ENCODE results near the gene UCK2. TPM values are rescaled to one million over a fixed set of nuclear protein-coding genes. Genes with fewer than 3 reads are reported as not detected.

The UCK2 gene
- total and polyA plus RNA-seq, 2 of the 8 experiments (the other 6 are each of a cell fraction or from before 2014, with no cell fraction given) = 103 to 109 TPM

DNA sequence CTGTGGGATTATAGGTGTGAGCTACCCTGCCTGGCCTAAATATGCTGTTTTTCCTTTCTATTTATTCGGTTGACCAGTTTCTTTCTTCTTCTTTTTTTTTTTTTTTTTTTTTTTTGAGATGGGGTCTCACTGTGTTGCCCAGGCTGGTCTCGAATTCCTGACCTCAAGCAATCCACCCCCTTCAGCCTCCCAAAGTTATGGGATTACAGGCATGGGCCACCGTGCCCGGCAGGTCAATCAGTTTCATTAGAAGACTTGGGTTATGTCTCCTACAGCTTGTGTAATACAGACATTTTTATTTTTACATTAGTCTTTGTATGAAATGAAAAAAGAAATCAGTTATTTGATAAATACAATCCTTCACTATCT is 61.1 kb downstream of the UCK2 start:
- Histone ChIP-seq H3K23ac (ENCODE audit: insufficient read length) (no peak overlapping the region), H4K20me1 (replicated peaks in 1 of 2; ENCODE audit: control insufficient read depth in 1 of 2, insufficient read depth in 2 of 2, low read length in 2 of 2) (peaks cover 20 to 28% of the 10 kb centered on the region in 2 experiments), H2BK20ac (ENCODE audit: low read length) (no peak overlapping the region), H3K9ac (replicated peaks in 1 of 4; ENCODE audit: extremely low read depth in 1 of 4, low read depth in 3 of 4, low read length in 3 of 4) (no peak overlapping the region), H3K9me3 (ENCODE audit: insufficient read depth in 2 of 2, low read depth in 1 of 2, low read length in 1 of 2) (no peaks in the 10 kb centered on the region), H3K56ac (replicated peaks; ENCODE audit: insufficient read length, low read depth, low read length) (no peak overlapping the region), H3K27me3 (replicated peaks in 1 of 4; ENCODE audit: control insufficient read depth in 3 of 4, extremely low read depth in 1 of 4, insufficient read depth in 3 of 4, low read length in 3 of 4) (no peaks in the 10 kb centered on the region), H3K4ac (replicated peaks; ENCODE audit: insufficient read length, low read depth, low read length) (no peak overlapping the region), H3K14ac (ENCODE audit: insufficient read length) (no peak overlapping the region), H2BK15ac (ENCODE audit: low read length) (no peak overlapping the region), H3K79me1 (ENCODE audit: low read depth, low read length) (peaks cover 18% of the 10 kb centered on the region), H2AFZ (ENCODE audit: low read length) (no peak overlapping the region), H4K5ac (ENCODE audit: insufficient read length, low read depth, low read length) (no peak overlapping the region), H2BK5ac (ENCODE audit: low read depth, low read length) (no peak overlapping the region), H4K91ac (replicated peaks; ENCODE audit: insufficient read length, low read length) (no peak overlapping the region), H3K4me3 (ENCODE audit: extremely low read depth in 1 of 4, insufficient read depth in 2 of 4, low read depth in 3 of 4, low read length in 4 of 4) (no peak overlapping the region), H3K4me1 (replicated peaks in 1 of 4; ENCODE audit: control insufficient read depth in 3 of 4, insufficient read depth in 4 of 4, low read length in 3 of 4) (peaks cover 0 to 8% (median 2%) of the 10 kb centered on the region in 4 experiments; a peak in 2 of 7 replicates), H3K79me2 (ENCODE audit: control insufficient read depth in 1 of 2, insufficient read depth in 2 of 2, low read length in 2 of 2) (peaks cover 15 to 86% of the 10 kb centered on the region in 2 experiments), H3K23me2 (ENCODE audit: low read depth, low read length) (no peaks in the 10 kb centered on the region), H3K18ac (ENCODE audit: extremely low read depth, low read length) (no peak overlapping the region), H2BK120ac (replicated peaks; ENCODE audit: low read depth, low read length) (no peak overlapping the region), H3K36me3 (ENCODE audit: control insufficient read depth in 2 of 4, insufficient read depth in 4 of 4, low read length in 3 of 4) (peaks cover 3 to 24% (median 16%) of the 10 kb centered on the region in 4 experiments; a peak in 6 of 8 replicates), H3K4me2 (ENCODE audit: insufficient read depth in 1 of 2, low read depth in 2 of 2, low read length in 2 of 2) (no peak overlapping the region), H2BK12ac (ENCODE audit: low read depth, low read length) (no peak overlapping the region), H3K27ac (ENCODE audit: low read depth, low read length) (no peak overlapping the region), H2AK5ac (ENCODE audit: low read depth, low read length) (no peak overlapping the region), H4K8ac (ENCODE audit: extremely low read depth, insufficient read depth, low read length) (no peak overlapping the region)
- WGBS, 2 experiments (ENCODE audit: extremely low coverage in 1 of 2, insufficient coverage in 1 of 2, insufficient read length in 1 of 2, insufficient replicate concordance in 2 of 2, low coverage in 1 of 2, low lambda C conversion rate in 2 of 2, missing lambda C conversion rate in 1 of 2) = 85% methylated on average over 4 of the region's 4 CpGs; no CpG with 5 or more reads in 1 of the 2 experiments
- TF ChIP-seq TAF7 (optimal IDR thresholded peaks at IDR 0.05; ENCODE audit: borderline replicate concordance, low read depth, low read length) (no peak), MAFK (IDR thresholded peaks at IDR 0.05; ENCODE audit: low read depth, low read length) (no peak), ZNF274 (IDR thresholded peaks at IDR 0.05; ENCODE audit: borderline replicate concordance, extremely low read depth, low read length) (no peak), TBP (IDR thresholded peaks at IDR 0.05; ENCODE audit: low read depth, low read length) (no peak)
- ChIA-PET CTCF (ENCODE audit: partially characterized antibody) (no interaction called here), POLR2A (ENCODE audit: partially characterized antibody) (no interaction called here)
- no peak for FAIRE-seq
- DNase-seq (ENCODE audit: low read depth in 1 of 2, low spot score in 2 of 2) = no peak

Data from H1 (cell line).